ENCODE measurements around the gene CR1. TPM values are rescaled to one million over a fixed set of nuclear protein-coding genes. Genes with fewer than 3 reads are reported as not detected.

The CR1 gene
- total and polyA plus RNA-seq, 2 of the 8 experiments (the other 6 are each of a cell fraction or from before 2014, with no cell fraction given), result 0.15 to 0.22 TPM

DNA sequence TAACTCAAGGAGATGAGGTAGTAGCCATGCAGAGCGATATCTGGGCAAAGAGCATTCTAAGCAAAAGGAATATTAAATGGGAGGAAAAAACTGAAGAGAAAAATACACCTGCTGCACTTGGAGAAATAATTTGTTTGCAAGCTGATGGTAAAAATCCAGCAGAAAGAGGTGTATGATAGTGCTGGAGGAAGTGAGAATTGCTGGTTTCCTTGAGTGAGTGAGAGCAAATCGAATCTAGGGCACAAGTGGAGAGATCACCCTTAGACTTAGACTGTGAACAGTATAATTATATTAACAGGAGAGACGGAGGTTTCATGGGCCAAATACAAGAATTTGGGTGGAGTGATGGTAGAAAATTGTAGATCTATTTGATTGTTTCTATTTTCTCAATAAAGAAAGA lies 2.7 kb upstream of the CR1 start (continued):
- no peak for TF ChIP-seq HDAC2 (IDR thresholded peaks at IDR 0.05; ENCODE audit: borderline replicate concordance in 1 of 2, low read depth in 2 of 2, low read length in 2 of 2)
- TF ChIP-seq SIRT6 (IDR thresholded peaks at IDR 0.05; ENCODE audit: low read length), result no peak
- TF ChIP-seq FOSL1 (IDR thresholded peaks at IDR 0.05; ENCODE audit: insufficient read depth, low read depth, low read length), result no peak
- TF ChIP-seq SIX5 (IDR thresholded peaks at IDR 0.05; ENCODE audit: low read depth, low read length), result no peak
- no peak for TF ChIP-seq BRCA1 (IDR thresholded peaks at IDR 0.05; ENCODE audit: low read depth, low read length)
- TF ChIP-seq, protein P1, sequence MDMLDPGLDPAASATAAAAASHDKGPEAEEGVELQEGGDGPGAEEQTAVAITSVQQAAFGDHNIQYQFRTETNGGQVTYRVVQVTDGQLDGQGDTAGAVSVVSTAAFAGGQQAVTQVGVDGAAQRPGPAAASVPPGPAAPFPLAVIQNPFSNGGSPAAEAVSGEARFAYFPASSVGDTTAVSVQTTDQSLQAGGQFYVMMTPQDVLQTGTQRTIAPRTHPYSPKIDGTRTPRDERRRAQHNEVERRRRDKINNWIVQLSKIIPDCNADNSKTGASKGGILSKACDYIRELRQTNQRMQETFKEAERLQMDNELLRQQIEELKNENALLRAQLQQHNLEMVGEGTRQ (IDR thresholded peaks at IDR 0.05; ENCODE audit: low read length), result no peak
